NCI-H1694 treated with DMSO at 0.1 percent for 48 hours (cell line): ENCODE measurements around the gene ZSCAN5A.
"Not testable (repeated sequence)": the region's sequence is repeated elsewhere in the genome, so short reads cannot be mapped to it uniquely, and the experiment has no call there.

Experiments
- DNase-seq: peaks from one replicate; lab custom pipeline; 2025; lab: John Stamatoyannopoulos, UW

The ZSCAN5A gene, protein sequence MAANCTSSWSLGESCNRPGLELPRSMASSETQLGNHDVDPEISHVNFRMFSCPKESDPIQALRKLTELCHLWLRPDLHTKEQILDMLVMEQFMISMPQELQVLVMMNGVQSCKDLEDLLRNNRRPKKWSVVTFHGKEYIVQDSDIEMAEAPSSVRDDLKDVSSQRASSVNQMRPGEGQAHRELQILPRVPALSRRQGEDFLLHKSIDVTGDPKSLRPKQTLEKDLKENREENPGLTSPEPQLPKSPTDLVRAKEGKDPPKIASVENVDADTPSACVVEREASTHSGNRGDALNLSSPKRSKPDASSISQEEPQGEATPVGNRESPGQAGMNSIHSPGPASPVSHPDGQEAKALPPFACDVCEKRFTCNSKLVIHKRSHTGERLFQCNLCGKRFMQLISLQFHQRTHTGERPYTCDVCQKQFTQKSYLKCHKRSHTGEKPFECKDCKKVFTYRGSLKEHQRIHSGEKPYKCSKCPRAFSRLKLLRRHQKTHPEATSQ

GRCh38 chr19:56314381-56315076 is at the start of gene ZSCAN5A:
ZSCAN5A (minus strand) TSS chr19:56314839; CDS start chr19:56225046, 89,793 bp downstream.
- DNase-seq, result peak; percentile 97

GRCh38 chr19:56360841-56361240 is 46.2 kb upstream of the ZSCAN5A start:
- DNase-seq, result no peak

- DNase-seq, result no peak
Observed at GRCh38 chr19:56356944-56357343, 42.3 kb upstream of the ZSCAN5A start.

GRCh38 chr19:56355517-56355916 is 40.9 kb upstream of the ZSCAN5A start:
- DNase-seq, result no peak

DNA sequence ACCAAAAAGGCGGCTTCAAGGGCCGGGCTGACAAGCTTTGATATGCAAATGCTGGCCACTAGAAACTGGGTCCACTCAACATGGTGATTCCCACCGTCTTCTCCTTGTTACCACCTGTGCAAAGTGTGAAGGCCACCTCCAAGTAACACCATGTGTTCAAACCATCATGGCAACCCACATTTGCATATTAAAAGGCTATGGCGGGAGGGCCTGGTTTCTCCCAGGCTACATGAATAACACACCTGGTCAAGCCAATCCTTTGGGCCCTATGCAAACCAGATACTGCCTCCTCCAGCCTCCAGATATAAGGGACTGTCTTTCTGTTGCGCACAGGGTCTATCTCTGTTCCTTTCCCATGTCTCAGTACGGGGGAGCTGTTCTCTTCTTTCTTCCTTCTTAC is 36.6 kb upstream of the ZSCAN5A start:
- DNase-seq, result no peak

GRCh38 chr19:56350416-56351045 is 35.9 kb upstream of the ZSCAN5A start:
- peak; percentile 53 for DNase-seq

DNA sequence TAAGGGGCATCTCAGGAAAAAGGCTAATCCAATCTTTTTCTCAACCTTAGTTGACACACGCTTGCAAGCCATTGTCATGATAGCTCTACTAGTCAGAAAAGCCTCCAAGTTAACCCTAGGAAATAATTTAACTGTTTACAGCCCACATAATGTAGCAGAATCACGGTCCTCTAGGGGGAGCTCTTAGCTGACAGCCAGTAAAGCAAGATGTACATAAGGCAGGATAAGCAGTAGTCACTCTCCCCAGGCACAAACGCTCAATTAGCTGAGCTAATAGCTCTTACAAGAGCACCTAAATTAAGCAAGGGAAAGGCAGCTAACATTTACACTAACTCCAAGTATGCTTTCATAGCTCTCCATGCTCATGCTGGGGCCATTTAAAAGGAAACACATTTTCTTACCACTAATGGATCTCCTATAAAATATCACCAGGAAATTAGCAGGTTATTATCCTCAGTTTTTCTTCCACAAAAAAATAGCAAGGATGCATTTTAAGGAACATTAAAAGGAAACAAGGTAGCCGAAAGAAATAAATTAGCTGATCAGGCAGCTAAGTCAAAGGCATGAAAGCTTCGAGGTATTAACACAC is 33.7 kb upstream of the ZSCAN5A start:
- DNase-seq, result peak; percentile 1

DNA sequence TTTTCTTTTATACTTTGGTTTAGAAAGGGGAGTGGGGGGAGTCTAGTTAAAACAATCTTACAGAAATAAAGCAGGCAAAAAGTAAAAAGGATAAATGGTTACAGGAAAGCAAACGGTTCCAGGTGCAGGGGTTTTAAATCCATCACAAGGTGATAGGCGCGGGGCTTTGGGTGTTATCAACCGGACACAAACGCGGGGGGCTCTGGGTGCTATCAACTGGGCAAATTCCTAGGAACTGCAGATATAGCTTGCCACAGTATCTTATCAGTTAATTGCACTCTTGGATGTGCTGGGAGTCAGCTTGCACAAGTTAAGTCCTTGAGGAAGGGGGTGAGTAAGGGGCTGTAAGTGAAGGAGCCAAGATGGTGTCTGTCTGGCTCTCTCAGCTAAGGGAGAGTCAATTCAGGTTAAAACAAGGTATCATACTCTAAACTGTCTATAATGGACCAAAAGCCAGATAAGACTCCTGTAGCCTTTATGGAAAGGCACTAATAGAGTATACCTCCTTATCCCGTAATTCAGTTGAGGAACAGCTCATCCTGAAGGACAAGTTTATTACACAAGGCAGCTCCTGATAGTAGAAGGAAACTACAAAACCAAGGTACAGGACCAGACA is 32.6 kb upstream of the ZSCAN5A start:
- no peak for DNase-seq

GRCh38 chr19:56341948-56342347 is 27.3 kb upstream of the ZSCAN5A start:
- DNase-seq, result no peak

DNA sequence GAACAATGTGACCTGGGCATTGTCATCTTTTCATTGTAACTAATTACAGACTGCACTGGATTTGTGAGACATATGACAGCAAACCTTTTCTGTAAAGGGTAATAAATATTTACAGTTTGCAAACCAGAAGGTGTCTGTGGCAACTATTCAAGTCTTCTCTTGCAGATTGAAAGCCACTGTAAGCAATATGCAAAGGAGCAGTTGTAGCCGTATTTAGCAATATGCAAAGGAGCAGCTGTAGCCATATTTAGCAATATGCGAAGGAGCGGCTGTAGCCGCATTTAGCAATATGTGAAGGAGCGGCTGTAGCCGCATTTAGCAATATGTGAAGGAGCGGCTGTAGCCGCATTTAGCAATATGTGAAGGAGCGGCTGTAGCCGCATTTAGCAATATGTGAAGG is 24.4 kb upstream of the ZSCAN5A start:
- DNase-seq, result not testable (repeated sequence)

- not testable (repeated sequence) for DNase-seq
Observed at GRCh38 chr19:56337077-56337476, 22.4 kb upstream of the ZSCAN5A start.

- not testable (repeated sequence) for DNase-seq
Observed at GRCh38 chr19:56335371-56335770, 20.7 kb upstream of the ZSCAN5A start.

DNA sequence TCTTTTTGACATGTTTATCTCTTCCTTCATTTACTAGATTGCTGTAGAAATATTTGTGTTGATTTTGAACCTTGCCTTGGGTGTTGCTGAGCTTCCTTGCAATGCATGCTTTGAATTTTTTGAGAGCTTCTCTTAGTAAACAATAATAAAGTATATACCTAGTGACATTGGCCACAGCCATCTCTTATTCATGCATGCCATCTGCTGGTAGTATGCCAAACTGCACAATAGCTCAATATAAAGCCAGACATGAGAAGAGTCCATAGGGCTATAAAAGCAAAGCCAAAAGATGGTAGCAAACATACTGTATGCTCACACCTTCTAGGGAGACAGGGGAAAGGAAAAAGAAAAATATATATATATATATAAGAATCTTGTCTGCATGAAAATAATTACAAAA is 18.9 kb upstream of the ZSCAN5A start:
- DNase-seq, result peak; percentile 41

GRCh38 chr19:56332695-56333094 is 18.1 kb upstream of the ZSCAN5A start:
- no peak for DNase-seq

GRCh38 chr19:56324436-56324835 is 9.8 kb upstream of the ZSCAN5A start:
- no peak for DNase-seq

DNA sequence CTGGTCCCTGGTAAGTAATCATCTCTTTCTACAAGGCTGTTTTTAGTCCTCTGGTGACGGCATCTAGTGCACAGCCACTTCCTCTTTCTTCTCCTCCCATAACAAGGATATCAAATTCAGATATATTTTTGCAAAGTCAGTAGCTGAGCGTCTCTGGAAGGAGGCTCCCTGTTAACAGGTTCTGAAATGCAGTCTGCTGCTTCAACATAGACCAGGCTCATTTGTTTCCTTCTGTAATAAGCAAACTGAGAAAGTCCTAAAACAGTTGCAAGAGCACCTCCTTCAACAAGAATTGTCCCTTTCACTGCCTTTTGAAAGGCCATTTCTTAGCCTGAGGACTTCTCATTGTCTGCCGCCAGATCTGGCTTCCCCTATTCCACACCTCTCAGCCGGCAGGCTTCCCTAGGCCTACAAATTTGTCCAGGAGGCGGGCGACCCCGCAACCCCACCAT is 7.4 kb upstream of the ZSCAN5A start:
- DNase-seq, result no peak

- no peak for DNase-seq
Observed at GRCh38 chr19:56321254-56321988, 6.8 kb upstream of the ZSCAN5A start.

DNA sequence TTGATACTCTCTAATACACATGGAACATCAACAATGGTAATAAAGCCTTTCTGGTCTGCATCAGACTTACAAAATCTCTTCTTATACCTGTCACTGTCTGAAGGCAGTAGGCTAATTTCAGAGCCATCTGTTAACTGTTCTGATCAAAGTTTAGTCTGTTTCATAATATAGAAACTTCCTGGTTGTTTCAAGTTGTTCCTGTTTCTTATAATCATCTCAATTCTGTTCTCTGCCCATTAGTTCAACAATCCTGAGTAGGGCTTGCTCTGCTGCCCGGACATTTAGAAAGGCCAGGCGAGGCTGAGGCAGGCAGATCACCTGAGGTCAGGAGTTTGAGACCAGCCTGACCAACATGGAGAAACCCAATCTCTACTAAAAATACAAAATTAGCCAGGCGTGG is 5.4 kb upstream of the ZSCAN5A start:
- DNase-seq, result no peak

DNA sequence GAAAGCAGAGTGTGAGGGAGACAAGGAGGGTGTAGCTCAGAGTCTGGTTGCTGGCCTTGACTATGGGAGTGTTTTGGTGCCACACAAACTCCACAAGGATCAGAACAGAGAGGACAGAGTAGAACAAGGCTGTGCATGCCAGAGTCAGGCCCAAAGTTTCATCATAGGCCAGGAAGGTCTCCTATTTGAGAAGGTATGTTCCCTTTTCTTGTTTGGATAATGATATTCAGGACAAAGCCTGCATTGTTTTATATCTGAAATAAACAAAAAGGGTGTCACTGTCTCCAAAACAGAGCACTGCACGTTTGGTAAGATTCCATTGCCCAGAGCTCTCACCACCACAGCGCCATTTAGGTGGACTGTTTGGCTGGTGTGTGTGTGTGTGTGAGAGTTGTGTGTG is 3.1 kb upstream of the ZSCAN5A start:
- DNase-seq, result no peak

DNA sequence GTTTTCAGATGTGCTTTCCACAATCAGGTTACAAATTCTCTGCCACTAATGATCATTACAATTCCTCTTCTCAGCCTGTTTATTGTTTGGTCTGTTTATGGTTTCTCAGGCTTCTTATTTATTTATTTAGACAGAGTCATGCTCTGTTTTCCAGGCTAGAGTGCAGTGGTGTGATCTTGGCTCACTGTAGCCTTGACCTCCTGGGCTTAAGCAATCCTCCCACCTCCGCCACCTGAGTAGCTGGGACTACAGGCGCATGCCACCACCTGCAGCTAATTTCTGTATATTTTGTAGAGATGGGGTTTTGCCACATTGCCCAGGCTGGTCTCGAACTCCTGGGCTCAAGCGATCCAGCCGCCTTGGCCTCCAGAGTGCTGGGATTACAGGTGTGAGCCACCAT is 2.1 kb upstream of the ZSCAN5A start:
- DNase-seq, result no peak
